ENCODE data around the gene GPR3.
"Not testable (repeated sequence)": the region's sequence is repeated elsewhere in the genome, so short reads cannot be mapped to it uniquely, and the experiment has no call there.

Gene GPR3

DNA sequence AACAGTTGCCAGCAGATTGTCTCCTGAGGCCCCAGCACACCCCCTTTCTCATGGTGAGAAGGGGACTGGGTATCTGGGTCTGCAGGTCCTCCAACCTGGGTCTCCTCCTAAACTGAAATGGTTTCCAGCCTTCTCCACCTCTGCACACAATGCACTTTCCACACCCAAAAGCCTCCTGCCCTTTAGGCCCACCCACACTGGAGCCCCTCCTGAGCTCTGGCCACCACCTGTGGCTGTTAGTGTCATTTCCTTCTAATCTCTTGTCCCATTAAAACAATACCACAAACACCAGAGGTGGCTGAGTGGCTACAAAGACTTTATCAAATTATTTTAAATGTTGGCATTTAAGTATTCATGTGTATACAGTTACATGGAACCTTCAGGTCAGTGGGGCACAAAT, 11.5 kb downstream of the GPR3 start:
- no peak for DNase-seq (ENCODE audit: insufficient read length, low spot score)
- FAIRE-seq: no peak
- TF ChIP-seq POLR2A (IDR thresholded peaks at IDR 0.05; ENCODE audit: low read depth, low read length): no peak

DNA sequence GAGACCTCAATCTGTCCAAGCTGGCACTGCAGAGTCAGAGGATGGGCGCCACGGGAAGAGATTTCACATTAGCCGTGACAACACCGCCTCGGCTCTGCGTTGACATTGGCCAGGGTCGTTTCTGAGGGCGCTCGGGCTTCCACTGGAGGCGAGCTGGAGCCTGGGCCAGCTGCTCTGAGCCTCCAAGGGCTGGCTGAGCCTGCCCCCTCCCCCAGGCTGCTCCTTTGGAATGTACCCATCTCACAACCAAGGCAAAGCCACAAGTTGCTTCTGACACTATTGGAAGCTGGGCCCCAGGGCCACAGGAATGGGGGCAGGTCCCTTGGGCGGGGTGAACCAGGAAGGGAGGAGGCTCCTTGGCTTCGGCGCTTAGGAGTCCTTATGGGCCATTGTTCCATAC, 12.7 kb downstream of the GPR3 start:
- FAIRE-seq (no peak), DNase-seq (ENCODE audit: insufficient read length, low spot score) (no peak)

DNA sequence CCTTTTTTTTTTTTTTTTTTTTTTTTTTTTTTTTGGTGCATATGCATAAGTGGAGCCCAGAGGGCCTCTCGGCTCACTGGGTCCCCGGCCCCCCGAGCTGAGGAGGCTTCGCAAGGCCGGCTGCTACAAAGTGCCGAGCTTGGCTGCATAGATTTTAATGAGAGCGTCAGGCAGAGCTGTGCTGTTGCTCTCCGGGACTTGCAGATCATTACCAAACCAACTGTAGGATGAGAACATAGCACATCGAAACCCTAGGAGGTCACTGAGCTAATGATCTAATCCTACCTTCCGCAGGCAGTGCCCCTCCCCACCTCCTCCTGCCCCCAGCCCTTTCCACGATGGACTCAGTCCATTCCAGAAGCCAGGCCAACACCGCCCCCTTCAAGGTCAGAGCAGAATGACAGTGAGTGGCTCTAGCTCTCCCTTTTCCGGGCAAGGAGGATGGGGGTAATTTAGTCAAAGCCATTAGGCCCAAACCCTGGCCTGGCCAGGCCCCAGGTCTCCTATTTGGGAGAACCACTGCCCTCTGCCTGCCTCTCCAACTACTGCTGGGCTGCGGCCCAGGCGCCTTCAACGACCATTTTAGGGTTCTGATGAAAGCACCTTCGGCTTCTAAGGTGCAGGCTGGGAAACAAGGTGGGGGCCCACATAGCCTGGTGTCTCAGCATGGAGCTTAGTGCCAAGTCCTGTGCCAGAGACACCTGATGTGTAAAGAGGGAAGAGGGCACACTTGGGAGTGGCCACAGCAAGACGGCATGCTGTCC, 13.4 kb downstream of the GPR3 start:
- not testable (repeated sequence) for DNase-seq (ENCODE audit: insufficient read length, low spot score)
- FAIRE-seq: peak; percentile 33

More for the DNA sequence above, 12.7 kb downstream of the GPR3 start:
- TF ChIP-seq POLR2AphosphoS5 (IDR thresholded peaks at IDR 0.05; ENCODE audit: low read depth, low read length): no peak
- no peak for TF ChIP-seq PAX5 (IDR thresholded peaks at IDR 0.05; ENCODE audit: insufficient read depth, low read length, severe bottlenecking)
- TF ChIP-seq POU2F2 (IDR thresholded peaks at IDR 0.05; ENCODE audit: low read depth, low read length): no peak
- TF ChIP-seq POLR2A (IDR thresholded peaks at IDR 0.05; ENCODE audit: low read depth, low read length): no peak
- TF ChIP-seq TAF1 (IDR thresholded peaks at IDR 0.05; ENCODE audit: low read depth, low read length): no peak
- TF ChIP-seq SPI1 (IDR thresholded peaks at IDR 0.05; ENCODE audit: low read depth, low read length): no peak

DNA sequence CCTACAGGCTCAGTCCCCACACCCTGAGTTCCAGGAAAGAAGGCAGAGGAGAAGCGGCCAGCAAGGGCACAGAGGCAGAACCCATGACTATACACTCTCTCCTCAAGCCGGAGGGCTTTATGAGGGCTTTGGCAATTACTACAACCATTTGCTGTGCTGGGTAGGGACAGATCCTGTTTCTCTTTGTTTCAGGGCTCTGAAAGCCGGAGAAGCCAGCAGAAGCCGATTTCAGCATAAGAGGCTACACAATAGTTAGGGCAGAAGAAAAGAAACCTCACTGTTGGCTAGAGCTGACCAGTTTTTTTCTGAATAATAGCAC, 13.9 kb downstream of the GPR3 start:
- DNase-seq (ENCODE audit: insufficient read length, low spot score): no peak
- TF ChIP-seq POLR2AphosphoS5 (IDR thresholded peaks at IDR 0.05; ENCODE audit: low read depth, low read length) (no peak), TAF1 (IDR thresholded peaks at IDR 0.05; ENCODE audit: low read depth, low read length) (no peak), POU2F2 (IDR thresholded peaks at IDR 0.05; ENCODE audit: low read depth, low read length) (no peak), PAX5 (IDR thresholded peaks at IDR 0.05; ENCODE audit: insufficient read depth, low read length, severe bottlenecking) (no peak), POLR2A (IDR thresholded peaks at IDR 0.05; ENCODE audit: low read depth, low read length) (no peak), SPI1 (IDR thresholded peaks at IDR 0.05; ENCODE audit: low read depth, low read length) (no peak)
- FAIRE-seq: no peak

DNA sequence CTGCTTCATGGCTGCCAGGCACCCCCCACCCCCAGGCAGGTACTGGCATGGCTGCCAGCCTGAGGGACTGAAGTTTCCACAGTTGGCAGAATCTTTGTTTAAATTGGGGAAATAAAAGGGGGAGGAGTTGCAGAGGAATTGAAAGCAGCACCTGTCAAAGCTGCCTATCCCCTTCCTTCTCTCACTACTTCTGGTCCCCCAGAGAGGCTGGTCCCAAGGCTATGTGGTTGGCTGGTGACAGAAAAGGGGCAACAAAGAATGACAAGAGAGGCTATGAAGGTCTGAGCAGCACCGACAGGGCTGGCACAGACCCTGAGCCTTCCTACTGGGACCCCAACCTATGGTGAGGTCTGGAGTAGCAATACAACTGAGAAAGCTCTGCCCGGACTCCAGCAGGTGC, 14.4 kb downstream of the GPR3 start:
- FAIRE-seq: not testable (repeated sequence)

DNA sequence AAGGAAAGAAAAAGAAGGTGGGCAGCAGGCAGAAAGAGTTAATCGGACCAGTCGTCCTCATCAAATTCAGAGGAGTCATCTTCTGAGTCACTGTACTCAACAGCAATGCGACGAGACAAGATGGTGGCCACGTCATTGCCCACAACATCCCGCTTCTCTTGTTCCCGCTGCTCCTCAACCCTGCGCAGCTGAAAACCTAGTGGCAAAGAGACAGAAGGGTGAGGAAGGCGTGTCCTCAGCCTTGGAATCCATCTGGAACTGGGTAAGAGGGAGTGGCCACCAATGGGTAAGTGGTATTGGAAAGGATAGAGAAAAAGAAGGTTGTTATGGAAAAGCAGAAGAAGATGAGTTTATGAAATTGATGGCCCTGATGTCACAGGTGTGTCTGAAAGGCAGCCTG, 15.7 kb downstream of the GPR3 start:
- DNase-seq (ENCODE audit: insufficient read length, low spot score) (no peak), FAIRE-seq (no peak)
- no peak for TF ChIP-seq POLR2A (IDR thresholded peaks at IDR 0.05; ENCODE audit: low read depth, low read length)
- no peak for TF ChIP-seq POLR2AphosphoS5 (IDR thresholded peaks at IDR 0.05; ENCODE audit: low read depth, low read length)
- TF ChIP-seq PAX5 (IDR thresholded peaks at IDR 0.05; ENCODE audit: insufficient read depth, low read length, severe bottlenecking): no peak
- TF ChIP-seq POU2F2 (IDR thresholded peaks at IDR 0.05; ENCODE audit: low read depth, low read length): no peak

More for the DNA sequence above, 14.4 kb downstream of the GPR3 start:
- DNase-seq (ENCODE audit: insufficient read length, low spot score): not testable (repeated sequence)

DNA sequence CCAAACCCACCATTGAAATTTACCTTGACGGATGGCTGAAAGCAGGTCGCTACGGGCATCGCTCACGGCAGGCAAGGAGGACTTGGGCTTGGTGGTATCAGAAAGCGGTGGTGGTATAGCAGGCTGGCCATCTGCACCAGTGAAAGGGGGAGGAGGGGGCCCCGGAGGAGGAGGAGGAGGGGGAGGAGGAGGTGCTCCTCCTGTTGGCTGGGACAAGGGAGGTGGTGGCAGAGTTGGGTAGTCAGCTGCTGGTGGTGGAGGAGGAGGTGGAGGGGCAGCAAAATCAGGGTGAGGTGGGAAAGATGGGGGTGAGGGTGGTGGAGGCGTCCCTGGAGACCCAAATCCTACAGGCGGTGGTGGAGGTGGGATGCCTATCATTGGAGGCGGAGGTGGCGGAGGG, 17.2 kb downstream of the GPR3 start:
- DNase-seq (ENCODE audit: insufficient read length, low spot score): no peak
- TF ChIP-seq POLR2A (IDR thresholded peaks at IDR 0.05; ENCODE audit: low read depth, low read length): no peak
- TF ChIP-seq TAF1 (IDR thresholded peaks at IDR 0.05; ENCODE audit: low read depth, low read length): no peak
- no peak for TF ChIP-seq SPI1 (IDR thresholded peaks at IDR 0.05; ENCODE audit: low read depth, low read length)
- no peak for TF ChIP-seq PAX5 (IDR thresholded peaks at IDR 0.05; ENCODE audit: insufficient read depth, low read length, severe bottlenecking)
- TF ChIP-seq POLR2AphosphoS5 (IDR thresholded peaks at IDR 0.05; ENCODE audit: low read depth, low read length): no peak
- TF ChIP-seq POU2F2 (IDR thresholded peaks at IDR 0.05; ENCODE audit: low read depth, low read length): no peak
- no peak for FAIRE-seq

DNA sequence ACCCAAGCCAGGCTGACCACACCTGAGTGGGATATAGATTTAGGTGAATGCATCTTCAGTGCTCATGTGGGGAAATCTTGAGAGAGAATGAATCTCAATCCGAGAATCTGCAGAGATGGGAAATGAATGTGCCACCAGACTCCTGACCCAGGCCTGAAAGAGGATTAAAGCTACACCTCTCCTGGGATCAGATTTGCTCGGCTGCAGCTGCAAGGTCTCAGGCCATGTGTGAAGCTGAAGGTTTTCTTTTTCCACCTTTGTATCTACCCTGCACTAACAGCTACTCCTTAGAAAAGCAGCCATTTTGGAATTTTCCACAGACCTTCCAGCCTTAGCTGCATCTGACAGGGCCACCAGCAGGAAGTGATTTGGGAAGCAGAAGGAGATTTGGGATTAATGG, 18.3 kb downstream of the GPR3 start:
- DNase-seq (ENCODE audit: insufficient read length, low spot score) (no peak), FAIRE-seq (no peak)
- TF ChIP-seq POLR2A (IDR thresholded peaks at IDR 0.05; ENCODE audit: low read depth, low read length): no peak
- no peak for TF ChIP-seq TAF1 (IDR thresholded peaks at IDR 0.05; ENCODE audit: low read depth, low read length)
- TF ChIP-seq POU2F2 (IDR thresholded peaks at IDR 0.05; ENCODE audit: low read depth, low read length): no peak
- no peak for TF ChIP-seq POLR2AphosphoS5 (IDR thresholded peaks at IDR 0.05; ENCODE audit: low read depth, low read length)
- no peak for TF ChIP-seq PAX5 (IDR thresholded peaks at IDR 0.05; ENCODE audit: insufficient read depth, low read length, severe bottlenecking)
- TF ChIP-seq SPI1 (IDR thresholded peaks at IDR 0.05; ENCODE audit: low read depth, low read length): no peak

DNA sequence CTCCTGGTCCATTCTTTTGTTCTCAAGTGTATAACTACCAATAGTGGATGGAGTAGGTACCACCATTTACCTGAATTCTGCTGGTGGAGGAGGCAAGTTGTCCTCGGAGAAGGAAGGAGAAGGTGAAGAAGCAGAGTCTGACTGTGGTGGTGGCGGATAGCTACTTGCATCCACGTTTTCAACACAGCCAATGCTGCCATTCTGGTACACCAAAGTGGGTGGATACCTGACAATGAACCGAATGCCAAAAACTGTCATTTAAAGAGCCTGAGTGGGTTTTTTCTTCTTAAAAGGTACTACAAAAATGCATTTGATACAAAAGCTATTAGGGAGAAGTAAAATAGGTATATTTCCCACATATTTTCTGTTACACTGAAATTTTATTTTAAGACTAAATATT, 20.1 kb downstream of the GPR3 start:
- FAIRE-seq (no peak), DNase-seq (ENCODE audit: insufficient read length, low spot score) (no peak)
- TF ChIP-seq SPI1 (IDR thresholded peaks at IDR 0.05; ENCODE audit: low read depth, low read length): no peak
- TF ChIP-seq PAX5 (IDR thresholded peaks at IDR 0.05; ENCODE audit: insufficient read depth, low read length, severe bottlenecking): no peak
- no peak for TF ChIP-seq POLR2AphosphoS5 (IDR thresholded peaks at IDR 0.05; ENCODE audit: low read depth, low read length)
- TF ChIP-seq POU2F2 (IDR thresholded peaks at IDR 0.05; ENCODE audit: low read depth, low read length): no peak
- no peak for TF ChIP-seq POLR2A (IDR thresholded peaks at IDR 0.05; ENCODE audit: low read depth, low read length)
- TF ChIP-seq TAF1 (IDR thresholded peaks at IDR 0.05; ENCODE audit: low read depth, low read length): no peak

DNA sequence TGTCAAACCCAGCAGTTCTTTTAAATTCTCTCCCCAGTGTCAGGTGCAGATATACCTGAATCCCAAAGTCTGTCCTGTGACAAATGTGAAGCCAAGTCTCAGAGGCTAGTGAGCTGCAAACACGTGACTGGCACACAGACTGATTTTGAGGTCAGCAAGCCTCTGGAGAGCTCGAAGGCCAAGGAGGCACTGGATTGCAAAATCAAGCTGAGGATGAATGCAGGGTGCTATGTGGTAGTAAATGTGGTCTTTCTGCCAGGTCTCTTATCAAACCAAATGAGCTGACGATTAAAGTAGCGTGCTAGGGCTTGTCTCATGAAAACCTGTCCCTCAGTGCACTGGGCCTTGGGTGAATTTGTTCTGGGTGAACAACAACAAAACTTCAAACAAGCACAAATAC, 20.6 kb downstream of the GPR3 start:
- TF ChIP-seq TAF1 (IDR thresholded peaks at IDR 0.05; ENCODE audit: low read depth, low read length): no peak
- TF ChIP-seq POLR2A (IDR thresholded peaks at IDR 0.05; ENCODE audit: low read depth, low read length): no peak
- no peak for TF ChIP-seq SPI1 (IDR thresholded peaks at IDR 0.05; ENCODE audit: low read depth, low read length)
- TF ChIP-seq POLR2AphosphoS5 (IDR thresholded peaks at IDR 0.05; ENCODE audit: low read depth, low read length): no peak
- no peak for TF ChIP-seq PAX5 (IDR thresholded peaks at IDR 0.05; ENCODE audit: insufficient read depth, low read length, severe bottlenecking)
- no peak for TF ChIP-seq POU2F2 (IDR thresholded peaks at IDR 0.05; ENCODE audit: low read depth, low read length)
- FAIRE-seq: no peak
- no peak for DNase-seq (ENCODE audit: insufficient read length, low spot score)

DNA sequence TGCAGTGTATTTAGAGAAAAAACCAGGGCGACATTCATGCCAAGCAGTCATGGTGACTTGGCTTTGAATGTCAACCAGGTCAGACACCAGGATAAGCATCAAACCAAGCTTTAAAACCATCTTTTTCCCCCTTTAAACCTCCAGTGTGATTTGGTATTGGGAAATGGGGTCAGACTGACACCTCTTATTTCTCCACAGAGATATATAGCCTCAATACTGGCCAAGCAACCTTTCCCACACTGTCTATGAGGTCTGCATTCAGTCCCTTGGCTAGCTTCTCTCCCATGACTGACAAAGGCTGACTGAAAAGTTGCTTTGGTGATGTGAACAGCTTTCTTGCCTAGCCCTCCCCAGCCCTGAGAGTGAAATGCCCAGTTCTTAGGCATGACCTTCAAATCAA, 21.7 kb downstream of the GPR3 start:
- TF ChIP-seq PAX5 (IDR thresholded peaks at IDR 0.05; ENCODE audit: insufficient read depth, low read length, severe bottlenecking) (no peak), POLR2AphosphoS5 (IDR thresholded peaks at IDR 0.05; ENCODE audit: low read depth, low read length) (no peak), POLR2A (IDR thresholded peaks at IDR 0.05; ENCODE audit: low read depth, low read length) (no peak), TAF1 (IDR thresholded peaks at IDR 0.05; ENCODE audit: low read depth, low read length) (no peak)
- no peak for DNase-seq (ENCODE audit: insufficient read length, low spot score)
- FAIRE-seq: no peak
